ENCODE results near the gene PCSK6. TPM values are rescaled to one million over a fixed set of nuclear protein-coding genes. Genes with fewer than 3 reads are reported as not detected.

The PCSK6 gene
- total RNA-seq, 1 experiment from 2014 or later = 26.3 TPM

GRCh38 chr15:101328001-101328400 is 161.5 kb downstream of the PCSK6 start:
- no peak for DNase-seq
- Histone ChIP-seq H3K9me3 (ENCODE audit: insufficient read depth, low read depth) (no peaks in the 10 kb centered on the region), H3K27ac (no peak overlapping the region), H3K27me3 (ENCODE audit: insufficient read depth, low read depth) (no peaks in the 10 kb centered on the region), H2AFZ (no peak overlapping the region), H3K79me2 (ENCODE audit: low read depth) (no peaks in the 10 kb centered on the region), H3K36me3 (ENCODE audit: low read depth) (no peaks in the 10 kb centered on the region), H3K4me2 (no peak overlapping the region), H3K4me3 (no peak overlapping the region), H4K20me1 (ENCODE audit: insufficient read depth) (no peaks in the 10 kb centered on the region), H3K4me1 (replicated peaks; ENCODE audit: insufficient read depth) (no peaks in the 10 kb centered on the region), H3F3A (ENCODE audit: insufficient read depth, low read depth) (no peaks in the 10 kb centered on the region), H3K9me2 (ENCODE audit: insufficient read depth) (no peaks in the 10 kb centered on the region)
- TF ChIP-seq, protein P1, sequence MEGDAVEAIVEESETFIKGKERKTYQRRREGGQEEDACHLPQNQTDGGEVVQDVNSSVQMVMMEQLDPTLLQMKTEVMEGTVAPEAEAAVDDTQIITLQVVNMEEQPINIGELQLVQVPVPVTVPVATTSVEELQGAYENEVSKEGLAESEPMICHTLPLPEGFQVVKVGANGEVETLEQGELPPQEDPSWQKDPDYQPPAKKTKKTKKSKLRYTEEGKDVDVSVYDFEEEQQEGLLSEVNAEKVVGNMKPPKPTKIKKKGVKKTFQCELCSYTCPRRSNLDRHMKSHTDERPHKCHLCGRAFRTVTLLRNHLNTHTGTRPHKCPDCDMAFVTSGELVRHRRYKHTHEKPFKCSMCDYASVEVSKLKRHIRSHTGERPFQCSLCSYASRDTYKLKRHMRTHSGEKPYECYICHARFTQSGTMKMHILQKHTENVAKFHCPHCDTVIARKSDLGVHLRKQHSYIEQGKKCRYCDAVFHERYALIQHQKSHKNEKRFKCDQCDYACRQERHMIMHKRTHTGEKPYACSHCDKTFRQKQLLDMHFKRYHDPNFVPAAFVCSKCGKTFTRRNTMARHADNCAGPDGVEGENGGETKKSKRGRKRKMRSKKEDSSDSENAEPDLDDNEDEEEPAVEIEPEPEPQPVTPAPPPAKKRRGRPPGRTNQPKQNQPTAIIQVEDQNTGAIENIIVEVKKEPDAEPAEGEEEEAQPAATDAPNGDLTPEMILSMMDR (conservative IDR thresholded peaks at IDR 0.05) = no peak
- no peak for TF ChIP-seq EZH2 (IDR thresholded peaks at IDR 0.05; ENCODE audit: low read depth)
- CTCF ChIA-PET = no interaction called here
- intact Hi-C loops (cut with micrococcal nuclease; ENCODE audit: unreplicated experiment) = no loop called here
- BruUV-seq (replicated peaks) = no TSS peak
- POLR2A ChIA-PET (ENCODE audit: unreplicated experiment) = no interaction called here

DNA sequence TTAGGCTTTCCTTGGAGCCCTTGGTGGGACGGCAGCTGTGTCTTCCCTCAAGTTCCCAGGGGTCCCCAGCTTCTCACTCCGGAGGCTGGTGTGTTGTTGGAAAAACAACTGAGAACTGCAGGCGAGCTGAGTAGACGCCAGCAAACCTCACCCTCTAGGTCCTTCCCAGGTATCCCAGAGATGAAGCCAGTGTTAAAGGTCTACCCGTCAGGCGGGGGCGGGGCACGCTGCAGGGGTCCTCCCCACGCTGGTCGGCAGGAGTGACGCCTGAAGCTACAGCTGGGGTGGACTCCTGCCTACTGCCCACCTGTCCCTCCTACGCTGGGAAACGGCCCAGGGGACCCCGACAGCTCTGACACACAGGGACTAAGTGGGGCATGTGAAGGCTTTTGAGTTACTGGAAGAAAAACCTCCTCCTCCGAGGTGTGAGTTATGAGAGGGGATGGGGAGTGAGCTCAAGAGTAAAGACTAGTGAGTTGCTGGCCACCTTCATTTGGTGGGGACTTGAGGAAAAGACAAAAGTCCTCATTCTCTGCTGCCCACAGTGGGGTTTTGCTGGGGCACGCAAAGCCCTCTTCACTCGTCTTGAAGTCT is 162.3 kb downstream of the PCSK6 start:
- no peak overlapping the region for H3K4me2 ChIP-seq
- H3K27me3 ChIP-seq (ENCODE audit: insufficient read depth, low read depth) = no peaks in the 10 kb centered on the region
- no peaks in the 10 kb centered on the region for H3K4me1 ChIP-seq (replicated peaks; ENCODE audit: insufficient read depth)
- POLR2A ChIA-PET (ENCODE audit: unreplicated experiment) = no interaction called here
- no peak overlapping the region for H3K4me3 ChIP-seq
- H4K20me1 ChIP-seq (ENCODE audit: insufficient read depth) = no peaks in the 10 kb centered on the region
- H3F3A ChIP-seq (ENCODE audit: insufficient read depth, low read depth) = no peaks in the 10 kb centered on the region
- H3K27ac ChIP-seq = no peak overlapping the region
- TF ChIP-seq EZH2 (IDR thresholded peaks at IDR 0.05; ENCODE audit: low read depth) = no peak
- TF ChIP-seq, protein P1 (conservative IDR thresholded peaks at IDR 0.05) = no peak
- H3K79me2 ChIP-seq (ENCODE audit: low read depth) = no peaks in the 10 kb centered on the region
- no peak overlapping the region for H2AFZ ChIP-seq
- no peak for DNase-seq
- no peaks in the 10 kb centered on the region for H3K9me3 ChIP-seq (ENCODE audit: insufficient read depth, low read depth)
- no peaks in the 10 kb centered on the region for H3K9me2 ChIP-seq (ENCODE audit: insufficient read depth)
- CTCF ChIA-PET = no interaction called here
- no peaks in the 10 kb centered on the region for H3K36me3 ChIP-seq (ENCODE audit: low read depth)
- BruUV-seq (replicated peaks) = no TSS peak
- intact Hi-C loops (cut with micrococcal nuclease; ENCODE audit: unreplicated experiment) = no loop called here

DNA sequence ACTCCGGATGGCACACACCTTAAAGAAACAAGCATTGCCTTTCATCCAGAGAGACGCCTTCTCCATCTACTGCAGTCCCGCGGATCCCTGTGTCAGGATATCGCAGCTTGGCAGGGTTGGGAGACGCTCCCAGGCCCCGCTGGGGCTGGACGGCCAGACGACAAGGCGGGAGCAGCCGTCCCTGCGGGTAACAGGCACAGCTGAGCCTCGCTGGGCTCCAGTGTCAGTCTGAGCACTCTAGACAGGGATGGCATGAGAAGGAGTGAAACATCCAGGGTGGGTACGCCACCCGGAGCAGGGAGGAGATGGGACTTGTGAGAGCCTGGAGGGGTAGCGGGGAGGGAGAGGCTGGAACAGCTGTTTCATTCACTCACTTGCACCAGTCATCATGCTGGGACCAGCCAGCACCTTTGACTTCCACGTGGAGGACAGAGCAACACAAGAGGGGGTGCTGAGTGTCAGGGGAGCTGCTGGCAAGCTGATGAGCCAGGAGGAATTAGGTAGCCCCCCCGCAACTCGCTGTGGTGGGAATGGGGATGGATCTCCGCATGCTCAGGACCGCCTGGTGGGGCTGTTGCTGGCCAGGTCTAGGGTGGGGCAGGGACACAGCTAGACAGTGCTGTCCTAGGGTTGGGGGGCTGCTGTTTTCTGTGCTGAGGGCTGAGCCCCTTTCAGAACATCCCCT is 162.9 kb downstream of the PCSK6 start:
- intact Hi-C loops (cut with micrococcal nuclease; ENCODE audit: unreplicated experiment) = no loop called here
- POLR2A ChIA-PET (ENCODE audit: unreplicated experiment) = no interaction called here

More for the DNA sequence above, 162.9 kb downstream of the PCSK6 start:
- no peaks in the 10 kb centered on the region for H3K27me3 ChIP-seq (ENCODE audit: insufficient read depth, low read depth)
- H3K4me2 ChIP-seq = no peak overlapping the region
- CTCF ChIA-PET = no interaction called here
- H3K79me2 ChIP-seq (ENCODE audit: low read depth) = no peaks in the 10 kb centered on the region
- TF ChIP-seq, protein P1 (conservative IDR thresholded peaks at IDR 0.05) = no peak
- no peak for TF ChIP-seq EZH2 (IDR thresholded peaks at IDR 0.05; ENCODE audit: low read depth)
- no peaks in the 10 kb centered on the region for H3K4me1 ChIP-seq (replicated peaks; ENCODE audit: insufficient read depth)
- BruUV-seq (replicated peaks) = no TSS peak
- H3K36me3 ChIP-seq (ENCODE audit: low read depth) = no peaks in the 10 kb centered on the region
- no peak for DNase-seq
- H3K9me3 ChIP-seq (ENCODE audit: insufficient read depth, low read depth) = no peaks in the 10 kb centered on the region
- no peaks in the 10 kb centered on the region for H4K20me1 ChIP-seq (ENCODE audit: insufficient read depth)
- H2AFZ ChIP-seq = no peak overlapping the region
- H3K4me3 ChIP-seq = no peak overlapping the region
- no peaks in the 10 kb centered on the region for H3F3A ChIP-seq (ENCODE audit: insufficient read depth, low read depth)
- no peak overlapping the region for H3K27ac ChIP-seq
- no peaks in the 10 kb centered on the region for H3K9me2 ChIP-seq (ENCODE audit: insufficient read depth)
